DMS 273 treated with DMSO at 0.1 percent for 48 hours (cell line): ENCODE results near the gene NAIF1.
A peak's percentile ranks its signal among the peaks of the same experiment; 100 is the strongest.

Source experiments
- DNase-seq: peaks from one replicate; lab custom pipeline; 2025; lab: John Stamatoyannopoulos, UW

Gene NAIF1

DNA sequence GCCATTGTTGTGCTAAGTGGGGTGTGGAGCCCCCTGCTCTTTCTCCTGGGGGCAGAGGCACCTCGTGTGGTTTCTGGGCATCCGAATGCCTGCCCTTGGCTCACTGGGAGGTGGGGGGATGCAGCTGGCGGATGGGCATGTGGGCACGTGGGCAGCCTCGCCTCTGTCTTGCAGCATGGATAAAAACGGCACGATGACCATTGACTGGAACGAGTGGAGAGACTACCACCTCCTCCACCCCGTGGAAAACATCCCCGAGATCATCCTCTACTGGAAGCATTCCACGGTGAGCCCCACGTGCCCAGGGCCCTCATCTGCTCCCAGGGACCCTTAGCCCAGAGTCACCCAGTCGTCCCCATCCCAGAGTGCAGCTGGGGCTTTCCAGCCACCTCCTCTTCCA is 35.1 kb upstream of the NAIF1 start:
- no peak for DNase-seq

DNA sequence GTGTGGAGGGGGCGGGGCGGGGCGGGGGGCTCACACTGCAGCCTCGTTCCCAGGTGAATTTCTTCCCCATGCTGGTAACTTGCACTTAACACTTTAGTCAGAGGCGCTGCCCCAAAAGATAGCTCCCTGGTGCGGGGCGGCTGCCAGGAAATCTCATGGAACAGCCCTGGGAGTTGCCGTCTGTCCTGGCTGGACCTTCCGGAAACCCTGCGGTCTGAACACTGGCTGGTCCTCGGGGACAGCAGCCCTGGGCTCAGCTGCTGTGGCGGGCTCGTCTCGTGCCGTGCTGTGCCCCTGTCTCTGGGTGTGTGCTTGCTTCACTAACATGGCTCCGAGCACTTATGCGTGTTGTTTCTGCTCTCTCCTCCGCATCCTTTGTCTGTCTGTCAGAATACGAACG is 34.6 kb upstream of the NAIF1 start:
- no peak for DNase-seq

DNA sequence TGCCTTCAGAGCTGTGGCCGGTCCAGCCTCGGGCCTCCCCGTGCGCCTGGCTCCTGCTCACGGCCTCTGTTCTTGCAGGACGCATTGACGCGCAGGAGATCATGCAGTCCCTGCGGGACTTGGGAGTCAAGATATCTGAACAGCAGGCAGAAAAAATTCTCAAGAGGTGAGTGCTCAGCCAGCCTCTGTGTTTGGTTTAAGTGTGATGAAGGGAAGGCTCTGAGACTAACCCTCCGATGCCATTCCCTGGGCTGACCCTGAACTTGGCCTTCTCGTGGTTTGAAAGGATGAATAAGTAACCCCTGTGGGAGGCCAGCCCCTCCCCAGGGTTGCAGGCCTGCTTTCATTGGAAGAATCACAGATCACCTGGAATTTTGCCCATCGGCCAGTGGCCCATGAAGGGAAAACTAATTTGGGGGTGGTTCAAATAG is 34.1 kb upstream of the NAIF1 start:
- DNase-seq = no peak

DNA sequence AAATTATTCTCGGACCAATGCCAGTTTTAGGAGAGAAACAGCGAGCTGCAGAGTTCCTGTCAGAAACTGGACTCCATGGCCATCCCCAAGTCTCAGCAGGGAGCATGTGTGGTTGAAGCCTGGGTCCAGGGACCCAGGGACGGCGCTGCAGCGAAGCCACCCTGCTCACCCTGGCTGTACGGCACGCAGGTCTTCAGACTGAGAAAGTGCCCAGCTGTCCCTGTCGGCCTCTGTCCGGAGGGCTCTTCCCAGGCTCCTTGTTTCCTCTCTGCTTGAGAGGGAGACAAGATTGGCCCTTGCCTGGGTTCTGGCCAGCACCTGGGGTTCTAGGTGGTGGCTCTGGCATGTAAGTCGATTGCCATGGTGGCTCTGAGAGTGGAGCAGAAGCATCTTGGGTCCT is 33.5 kb upstream of the NAIF1 start:
- no peak for DNase-seq

DNA sequence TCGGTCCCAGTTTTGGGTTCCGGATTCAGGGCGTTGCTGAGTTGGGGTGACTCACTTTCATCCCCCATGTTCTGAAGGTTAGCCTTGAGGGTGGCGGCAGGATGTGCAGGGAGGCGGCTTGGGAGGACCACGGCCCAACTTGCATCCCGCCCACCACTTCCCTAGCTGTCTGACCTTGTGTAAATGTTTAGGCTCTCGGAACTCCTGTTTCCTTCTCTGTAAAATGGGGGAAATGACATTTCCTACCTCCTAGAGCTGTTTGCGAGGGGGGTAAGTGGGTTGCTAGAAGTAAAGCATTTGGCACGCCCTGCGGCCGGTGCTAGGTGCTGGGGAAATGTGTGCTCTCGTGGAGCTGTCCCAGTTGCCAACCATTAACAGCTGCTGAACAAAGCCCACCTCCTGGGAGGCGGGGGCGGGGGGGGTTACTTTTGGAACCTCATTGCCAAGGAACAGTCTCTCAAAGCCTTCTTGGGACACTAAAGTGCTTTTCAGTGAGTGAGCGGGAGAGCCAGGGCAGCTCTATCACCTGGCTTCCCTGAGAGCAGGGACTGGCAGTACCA is 32.9 kb upstream of the NAIF1 start:
- no peak for DNase-seq

DNA sequence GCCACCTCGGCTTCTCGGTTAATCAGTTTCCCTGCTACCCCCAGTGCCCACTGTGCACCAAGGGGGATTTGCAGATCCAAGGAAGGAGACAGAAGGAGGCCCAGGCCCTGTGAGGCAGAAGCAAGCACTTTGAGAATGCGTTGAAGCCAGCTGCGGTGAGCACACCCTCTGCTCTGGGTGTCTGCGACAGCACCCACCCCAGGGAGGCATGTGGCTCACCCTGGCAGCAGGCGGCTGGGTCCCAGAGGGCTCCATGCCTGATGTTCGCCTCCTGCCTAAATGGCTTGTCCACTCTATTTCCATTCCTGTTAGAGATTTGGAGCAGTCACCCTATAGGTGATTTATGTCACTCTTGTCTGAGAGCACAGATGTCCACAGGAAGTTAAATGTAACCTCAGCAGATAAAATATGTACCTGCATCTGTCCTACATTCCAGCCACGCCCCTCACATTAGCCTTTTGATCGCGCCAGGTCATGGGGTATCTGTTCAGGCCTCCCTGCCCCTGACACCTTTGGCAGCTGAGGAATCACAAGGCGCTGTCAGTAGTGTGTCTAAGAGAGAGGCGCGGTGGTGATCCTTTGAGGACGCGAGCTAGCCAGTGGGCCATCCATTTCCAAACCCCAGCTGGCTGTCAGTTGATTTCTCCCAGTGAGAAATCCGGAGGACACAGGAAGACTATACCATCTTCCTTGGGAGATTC is 32.3 kb upstream of the NAIF1 start:
- DNase-seq = no peak

DNA sequence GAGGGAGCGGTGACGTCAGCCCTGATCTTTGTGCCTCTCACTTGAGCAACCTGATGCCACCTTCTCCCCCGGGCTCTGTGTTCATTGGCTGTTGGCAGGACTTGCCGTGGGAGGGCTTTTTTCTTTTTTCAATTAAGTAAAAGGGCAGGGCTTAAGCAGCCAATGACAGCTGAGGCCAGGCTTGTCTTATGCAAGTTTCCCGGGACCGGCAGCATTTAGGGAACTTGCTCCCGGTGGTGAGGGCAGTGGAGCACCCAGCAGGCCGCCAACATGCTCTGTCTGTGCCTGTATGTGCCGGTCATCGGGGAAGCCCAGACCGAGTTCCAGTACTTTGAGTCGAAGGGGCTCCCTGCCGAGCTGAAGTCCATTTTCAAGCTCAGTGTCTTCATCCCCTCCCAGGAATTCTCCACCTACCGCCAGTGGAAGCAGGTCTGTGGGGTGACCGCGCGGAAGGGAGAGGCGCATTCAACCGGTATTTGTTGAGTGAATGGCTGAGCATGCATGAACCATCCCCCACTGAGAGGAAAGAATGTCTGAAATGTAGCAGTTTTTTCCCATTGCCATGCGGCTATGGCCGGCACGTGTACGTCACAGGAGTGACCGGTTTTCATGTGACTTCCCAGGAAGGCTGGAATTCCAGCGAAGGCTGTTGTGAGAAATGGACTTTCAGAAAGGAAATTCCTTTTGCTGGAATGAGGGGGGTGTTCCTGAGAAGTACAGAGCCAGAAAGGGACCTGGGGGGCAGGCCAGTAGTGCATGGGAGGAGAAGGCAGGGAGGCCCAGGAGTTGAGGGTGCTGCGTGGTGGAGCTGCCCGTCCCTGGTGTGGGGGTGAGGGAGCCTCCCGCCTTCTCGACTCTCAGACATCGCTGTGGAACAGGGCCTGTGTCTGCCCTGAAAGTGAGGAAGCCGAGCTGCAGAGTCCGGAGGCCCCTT is 31.4 kb upstream of the NAIF1 start:
- DNase-seq = peak; percentile 92

DNA sequence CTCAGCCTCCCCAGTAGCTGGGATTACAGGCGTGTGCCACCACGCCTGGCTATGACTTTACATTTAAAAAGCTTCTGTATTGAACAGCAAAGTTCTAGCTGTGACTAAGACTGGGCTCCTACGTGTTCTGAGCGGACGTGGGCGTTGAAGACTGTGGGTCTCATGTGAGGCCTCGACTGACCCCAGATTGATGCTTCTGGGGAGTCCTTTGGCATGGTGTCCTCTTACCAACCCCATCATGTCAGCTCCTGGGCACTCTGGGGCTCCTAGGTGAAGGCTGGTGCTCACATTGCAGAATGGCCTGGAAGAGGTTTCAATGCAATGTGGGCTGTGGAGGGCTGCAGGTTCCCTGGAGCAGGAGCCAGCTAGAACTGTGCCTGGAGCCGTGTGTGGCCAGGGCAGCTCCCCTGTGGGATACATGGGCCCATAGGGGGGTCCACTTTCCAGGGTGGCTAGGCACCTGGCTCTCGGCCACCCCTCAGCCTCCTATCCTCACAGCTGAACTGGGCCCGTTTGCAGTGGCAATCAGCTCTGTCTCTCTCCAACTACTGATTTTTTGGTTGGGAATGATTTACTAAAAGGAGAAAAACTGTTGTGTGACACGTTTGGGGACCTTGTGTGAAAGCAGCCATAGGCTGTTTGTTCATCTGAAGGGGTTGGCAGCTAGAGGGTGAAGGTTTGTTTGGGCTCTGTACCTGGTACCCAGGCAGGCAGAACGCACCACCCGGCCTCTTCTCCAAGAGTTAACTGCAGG is 30.6 kb upstream of the NAIF1 start:
- DNase-seq = no peak

DNA sequence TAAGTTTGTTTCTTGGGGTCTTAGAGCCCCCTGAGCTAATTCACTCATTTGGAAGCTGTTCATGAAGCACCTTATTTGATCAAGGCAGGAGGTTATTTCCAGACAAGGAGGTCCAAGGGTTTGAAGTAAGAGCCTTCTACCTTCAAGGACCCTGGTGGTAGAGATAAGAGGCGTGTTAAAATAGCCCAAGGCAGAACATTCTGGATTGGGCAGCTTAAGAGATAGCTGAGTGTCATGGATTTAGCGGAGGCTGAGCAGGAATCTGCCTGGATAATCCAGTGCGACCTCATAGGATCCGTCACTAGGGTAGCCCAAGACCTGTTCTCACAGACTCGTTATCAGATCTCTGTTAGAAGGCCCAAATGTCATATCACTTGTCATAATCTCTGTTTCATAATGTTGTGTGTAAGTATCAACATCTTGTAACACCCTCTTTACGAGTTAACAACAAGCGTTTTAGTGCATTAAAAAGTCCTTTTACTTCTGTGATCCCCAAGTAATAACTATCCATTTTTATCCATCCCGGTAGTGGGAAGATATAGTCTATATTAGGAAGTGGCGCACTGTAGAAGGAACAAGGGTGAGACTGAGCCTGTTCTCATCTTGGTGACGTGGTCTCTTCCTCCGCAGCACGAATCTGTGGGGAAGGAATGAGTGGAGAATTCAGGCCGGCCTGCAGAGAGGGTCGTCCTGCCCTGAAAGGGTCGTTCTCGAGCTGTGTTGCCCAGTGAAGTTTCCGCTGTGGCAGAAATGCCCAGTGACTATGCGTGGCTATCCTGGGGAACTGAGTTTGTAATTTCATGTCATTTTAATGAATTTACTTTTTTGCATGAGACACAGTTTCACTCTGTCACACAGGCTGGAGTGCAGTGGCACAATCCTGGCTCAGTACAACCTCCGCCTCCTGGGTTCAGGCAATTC is 29.8 kb upstream of the NAIF1 start:
- no peak for DNase-seq

DNA sequence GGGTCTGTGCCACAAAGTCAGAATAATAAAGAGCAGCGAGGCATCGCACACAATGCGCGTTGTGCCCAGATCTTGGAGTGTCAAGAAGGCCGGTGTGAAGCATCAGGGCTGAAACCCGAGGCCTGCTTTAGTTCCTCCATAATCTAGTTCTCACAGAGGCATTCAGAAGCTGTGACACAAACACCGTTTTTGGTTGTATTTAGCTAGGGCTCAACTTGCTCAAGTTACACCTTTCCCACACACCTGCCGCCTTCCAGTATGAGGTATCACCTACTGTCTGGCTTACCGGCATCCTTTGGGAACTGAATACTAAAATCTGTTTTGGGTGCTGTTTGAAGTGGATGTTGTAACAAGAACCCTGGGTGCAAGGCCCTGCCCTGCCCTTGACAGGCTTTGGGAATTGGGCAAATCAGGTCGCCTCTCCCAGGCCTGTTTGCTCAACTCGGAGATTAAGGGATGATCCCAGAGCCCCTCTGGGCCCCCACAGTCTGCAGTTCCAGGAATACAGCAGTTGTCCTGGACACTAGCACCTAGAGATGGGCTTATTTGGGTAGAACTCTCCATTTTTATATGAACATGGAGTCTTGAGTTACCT is 27.9 kb upstream of the NAIF1 start:
- DNase-seq = no peak

DNA sequence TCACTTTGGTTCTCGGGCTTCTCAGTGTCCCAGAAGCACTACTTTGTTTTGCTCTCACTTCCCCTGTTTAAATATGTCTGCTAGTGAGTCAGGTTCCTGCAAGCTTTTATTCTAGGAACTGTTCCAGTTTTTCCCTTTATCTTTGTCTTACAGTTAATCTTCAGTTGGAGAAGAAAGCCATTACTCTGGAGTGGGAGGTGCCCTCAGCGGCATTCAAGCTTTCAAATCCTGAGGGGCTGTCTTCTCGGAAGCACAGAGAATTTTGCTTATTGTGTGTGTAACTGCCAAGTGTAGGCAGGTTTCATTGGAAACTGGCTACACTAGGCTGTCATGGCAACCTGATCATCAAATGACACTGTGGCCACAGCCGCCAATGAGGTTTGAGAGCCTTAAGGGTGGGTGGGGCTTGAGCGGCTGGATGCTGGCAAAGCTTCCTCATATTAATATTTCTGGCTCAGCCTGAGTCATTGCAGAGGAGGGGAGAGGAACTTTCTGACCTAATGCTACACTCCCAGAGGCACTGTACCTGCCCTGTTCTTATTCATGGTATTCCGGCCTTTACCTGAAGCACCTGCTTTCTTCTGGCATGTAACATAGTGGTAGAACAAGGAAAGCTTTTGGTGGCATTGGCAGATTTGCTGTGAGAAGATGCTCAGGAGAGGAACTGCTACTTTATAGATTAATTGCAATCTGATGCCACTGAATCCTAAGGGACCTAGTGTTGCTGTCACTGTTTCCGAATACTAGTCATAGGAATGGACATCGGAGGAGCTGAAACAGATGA is 27.2 kb upstream of the NAIF1 start:
- peak; percentile 60 for DNase-seq

DNA sequence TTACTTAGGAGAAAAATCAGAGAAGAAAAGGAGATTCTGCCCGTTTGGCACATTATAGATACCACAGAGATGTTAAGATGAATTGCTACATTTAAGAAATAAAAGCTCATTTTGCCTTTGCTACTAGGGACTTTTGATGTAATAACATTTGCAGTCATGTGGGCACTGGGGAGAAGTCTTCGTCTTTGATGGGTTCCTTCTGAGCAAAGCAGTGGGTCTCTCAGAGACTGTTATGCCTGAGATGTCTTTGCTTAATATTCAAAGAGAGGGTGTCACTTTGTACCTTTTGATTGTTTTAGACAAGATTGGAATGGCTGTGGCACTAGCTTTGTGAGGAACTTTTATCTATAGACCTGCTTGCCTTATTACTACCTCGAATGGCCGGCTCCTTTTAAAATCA is 25.9 kb upstream of the NAIF1 start:
- DNase-seq = no peak

DNA sequence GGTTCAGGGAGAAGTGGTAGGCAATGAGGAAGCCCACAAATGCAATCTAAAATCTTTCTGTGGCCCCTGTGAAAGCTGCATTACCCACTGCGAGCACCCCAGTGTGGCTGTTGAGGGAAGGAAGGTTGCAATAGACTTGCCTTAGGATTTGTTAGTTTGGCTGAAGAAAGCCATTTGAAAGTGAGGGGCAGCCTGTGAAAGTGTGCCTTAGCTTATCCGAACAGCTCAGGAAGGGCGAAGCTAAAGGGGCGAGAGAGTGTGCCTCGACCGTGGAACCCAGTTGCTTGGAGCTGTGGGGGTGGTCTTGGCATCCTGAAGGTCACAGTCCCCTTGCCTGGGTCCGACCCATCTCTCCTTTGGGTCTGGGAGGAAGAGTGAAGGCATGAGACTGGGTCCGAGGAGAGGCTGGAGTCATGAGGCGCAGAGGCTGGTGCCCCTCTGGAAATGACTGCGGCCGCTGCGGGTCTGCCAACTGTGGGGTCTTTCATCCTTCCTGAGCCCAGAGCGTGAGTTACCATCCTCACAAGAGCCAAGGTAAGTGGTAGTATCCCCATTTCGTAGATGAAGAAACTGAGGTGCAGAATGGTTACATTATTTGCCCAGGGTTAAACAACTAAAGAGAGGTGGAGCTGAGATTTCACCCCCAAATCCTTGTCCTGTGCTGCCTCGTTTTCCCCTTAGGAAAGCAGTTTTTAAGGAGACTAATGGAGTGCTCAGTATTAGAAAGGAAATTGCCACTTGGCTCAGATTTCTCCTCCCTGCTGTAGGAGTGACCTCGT is 25.3 kb upstream of the NAIF1 start:
- no peak for DNase-seq

DNA sequence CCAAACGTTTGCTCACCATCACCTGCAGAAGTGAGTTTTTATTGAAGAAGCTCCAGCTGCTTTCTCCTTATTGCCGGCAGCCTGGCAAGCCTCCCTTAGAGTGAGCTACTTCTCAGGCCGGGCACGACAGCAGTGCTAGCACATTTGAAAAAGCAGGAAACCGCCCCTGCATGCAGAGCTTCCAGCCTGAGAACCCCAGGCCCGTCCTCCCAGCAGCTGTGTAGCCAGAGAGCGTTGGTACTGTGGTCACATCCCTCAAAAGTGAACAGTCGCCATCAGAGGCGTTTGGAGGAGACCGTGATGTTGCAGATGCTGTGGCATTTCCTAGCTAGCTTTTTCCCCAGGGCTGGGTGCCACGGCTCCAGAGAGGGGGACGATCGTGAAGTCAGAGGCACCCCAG is 24.5 kb upstream of the NAIF1 start:
- no peak for DNase-seq

DNA sequence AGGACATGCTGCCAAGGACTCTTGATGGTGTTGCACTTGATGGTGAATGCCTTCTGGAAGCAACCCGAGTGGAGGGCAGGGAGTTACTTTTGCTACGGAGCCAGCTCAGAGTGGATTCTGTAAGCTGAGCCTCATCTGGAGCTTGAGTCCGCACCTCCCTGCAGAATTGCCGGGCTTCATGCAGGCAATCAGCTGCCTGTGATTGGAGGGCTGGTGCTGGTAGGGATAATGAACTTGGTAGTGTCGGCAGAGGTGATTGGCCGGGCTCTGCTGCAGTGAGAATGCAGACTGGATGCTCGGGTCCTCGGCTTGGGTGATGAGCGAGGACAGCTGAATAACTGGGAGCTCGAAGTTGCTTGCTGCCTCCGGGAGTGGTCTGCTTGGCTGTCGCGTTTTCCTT is 24.0 kb upstream of the NAIF1 start:
- no peak for DNase-seq

DNA sequence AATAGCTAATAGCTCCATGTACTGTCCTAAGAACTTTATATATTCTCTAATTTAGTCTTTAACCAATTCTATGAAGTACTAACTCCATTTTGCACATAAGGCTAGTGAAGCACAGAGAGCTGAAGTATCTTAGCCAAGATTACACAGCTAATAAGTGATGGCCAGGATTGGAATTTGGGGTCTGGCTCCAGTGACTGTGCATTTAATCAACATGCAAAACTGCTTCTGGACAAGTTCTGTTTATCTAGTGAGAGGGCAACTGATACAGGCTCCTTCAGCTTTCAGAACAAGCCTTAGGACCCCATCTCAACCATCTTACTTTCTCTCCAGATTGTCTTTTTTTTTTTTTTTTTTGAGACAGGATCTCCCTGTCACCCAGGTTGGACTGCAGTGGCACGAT is 22.2 kb upstream of the NAIF1 start:
- DNase-seq = no peak

DNA sequence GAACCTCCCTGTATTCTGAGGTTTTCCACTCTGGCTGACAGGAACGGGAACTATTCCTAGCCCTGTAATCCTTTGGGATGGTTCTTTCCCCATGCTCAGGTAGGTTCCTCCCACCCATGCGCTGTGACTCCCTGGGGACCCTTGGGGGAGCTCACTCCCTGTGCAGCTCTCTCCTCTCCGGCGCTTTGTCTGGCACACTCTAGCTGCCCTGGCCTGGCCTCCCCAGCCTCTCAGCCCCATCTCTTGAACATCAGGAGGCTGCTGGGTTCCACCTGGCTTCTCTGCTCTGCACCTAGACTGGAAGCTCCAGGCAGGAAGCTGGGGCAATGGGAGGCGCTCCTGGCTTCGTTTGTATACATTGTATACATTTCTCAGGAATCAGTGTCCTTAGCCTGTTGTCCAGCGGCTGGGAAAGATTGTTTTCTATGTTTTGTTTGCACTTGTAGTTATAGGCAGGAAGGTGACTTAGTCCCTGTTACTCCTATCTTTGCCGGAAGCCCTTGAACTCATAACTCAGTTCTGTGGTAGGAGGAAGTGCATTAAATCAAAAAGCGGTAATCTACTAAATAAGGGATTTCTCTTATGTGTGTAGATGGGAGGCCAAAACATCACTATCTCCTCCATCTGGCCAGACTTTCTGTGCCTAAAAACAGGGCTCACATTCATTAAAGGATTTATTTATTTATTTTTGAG is 21.3 kb upstream of the NAIF1 start:
- no peak for DNase-seq

DNA sequence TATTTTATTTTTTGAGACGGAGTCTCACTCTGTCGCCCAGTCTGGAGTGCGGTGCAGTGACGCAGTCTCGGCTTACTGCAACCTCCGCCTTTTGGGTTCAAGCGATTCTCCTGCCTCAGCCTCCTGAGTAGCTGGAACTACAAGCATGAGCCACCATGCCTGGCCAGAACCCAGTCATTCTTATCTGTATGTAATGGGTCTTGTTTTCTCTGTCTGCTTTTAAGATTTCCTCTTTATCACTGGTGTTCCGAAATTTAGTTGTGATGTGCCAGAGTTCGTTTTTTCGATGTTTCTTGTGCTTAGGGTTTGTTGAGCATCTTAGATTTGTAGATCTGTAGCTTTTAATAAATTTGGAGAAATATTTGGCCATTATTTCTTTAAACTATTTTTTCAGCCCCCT is 20.1 kb upstream of the NAIF1 start:
- no peak for DNase-seq

DNA sequence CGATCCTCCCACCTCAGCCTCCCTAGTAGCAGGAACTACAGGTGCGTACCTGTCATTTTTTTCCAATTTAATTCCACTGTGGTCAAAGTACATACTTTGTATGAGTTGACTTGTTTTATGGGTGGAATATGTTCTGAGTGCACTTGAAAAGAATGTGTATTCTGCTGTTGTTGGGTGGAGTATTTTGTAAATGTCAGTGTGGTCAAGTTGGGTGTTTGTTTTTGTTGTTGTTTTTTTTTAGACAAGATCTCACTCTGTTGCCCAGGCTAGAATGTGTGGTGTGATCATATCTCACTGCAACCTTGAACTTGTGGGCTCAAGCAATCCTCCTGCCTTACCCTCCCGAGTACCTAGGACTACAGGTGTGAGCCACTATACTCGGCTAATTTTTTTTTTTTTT is 18.8 kb upstream of the NAIF1 start:
- no peak for DNase-seq
